Ovary (tissue), 9 donors: Measurements from ENCODE around the gene SIPA1L3. TPM values are rescaled to one million over a fixed set of nuclear protein-coding genes. Genes with fewer than 3 reads are reported as not detected.
"Not testable (repeated sequence)": the region's sequence is repeated elsewhere in the genome, so short reads cannot be mapped to it uniquely, and the experiment has no call there.

Experiments used
- DNase-seq, 5 donors: peaks; one replicate each; pipeline ENCODE4 v3.0.0-alpha.2; 2019 to 2020
- H3K27ac ChIP-seq, 2 donors: fragments of 200-600 bp; one replicate each; pipeline versions ENCODE4 v1.5.1 to v1.8.0; 2019 to 2022
- H3K27me3 ChIP-seq: fragments of 200-600 bp; one replicate; pipeline ENCODE4 v1.8.0; 2022
- H3K36me3 ChIP-seq: fragments of 200-600 bp; sonication (generic); one replicate; pipeline ENCODE4 v1.5.1; 2019
- H3K4me1 ChIP-seq: one replicate; pipeline ENCODE4 v1.8.1; 2013; ENCODE audit warnings: mild to moderate bottlenecking, moderate library complexity; ENCODE audit not compliant: insufficient read depth
- H3K4me3 ChIP-seq: fragments of 200-600 bp; sonication (generic); one replicate; pipeline ENCODE4 v1.5.1; 2017
- H3K9me3 ChIP-seq, 2 donors: fragments of 200-600 bp in 1 of 2; sonication (generic) in 1 of 2; one replicate each; pipeline versions ENCODE4 v1.5.1 to v1.8.1; 2013 to 2019; ENCODE audit warnings: mild to moderate bottlenecking in 1 of 2, moderate library complexity in 1 of 2
- EP300 ChIP-seq: sonication (generic); formaldehyde crosslinking; IDR thresholded peaks from one replicate; pipeline ENCODE4 v1.6.1; 2017; ENCODE audit warnings: antibody characterized with exemption
- POLR2A ChIP-seq: fragments of 450-650 bp; IDR thresholded peaks from one replicate; pipeline ENCODE4 v1.6.1; 2017; ENCODE audit warnings: antibody characterized with exemption, mild to moderate bottlenecking, moderate library complexity
- WGBS, 3 donors: extraction: QIAGEN DNeasy Blood & Tissue Kit in 1 of 3; methylation state at CpG; one replicate each; pipeline versions ENCODE4 v1.1.5 to v1.1.7; 2013 to 2017; 5-methylcytosine and 5-hydroxymethylcytosine counted together
- intact Hi-C, 4 donors: fragments of 100-400 bp; cut with DNase I; formaldehyde crosslinking; loops; one replicate each; pipeline versions ENCODE4 v1.11.0 to v1.15.1; 2022 to 2023
- polyA plus RNA-seq, 2 donors: library from polyadenylated mRNA; stranded (reverse); fragments of 200-250 nt in 1 of 2; fragments of 350-450 nt in 1 of 2; fragmentation: Illumina TruSeq in 1 of 2; extraction: RNeasy Lipid Tissue Mini Kit (QIAGEN cat#74804) in 1 of 2; gene quantifications; one replicate each; pipeline ENCODE4 v1.2.3, GENCODE V29; 2013 to 2014
- total RNA-seq, 7 donors: library from RNA; depleted of rRNA in 2 of 7; stranded (reverse); fragments of >200 nt in 2 of 7; fragmentation: NEBNext Ultra II Directional in 3 of 7; extraction: Animal tissue kit (Norgen Biotek cat#: 25700) in 3 of 7; gene quantifications; one replicate each; pipeline versions ENCODE4 v1.1.0 to v1.2.4, GENCODE V29; 2016 to 2023
- TF ChIP-seq, protein P1 (sequence below), 3 donors: fragments of 450-650 bp in 2 of 3; fragments of 200-600 bp in 1 of 3; IDR thresholded peaks; one replicate each; pipeline versions ENCODE4 v1.5.1 to v1.8.0; 2016 to 2022; ENCODE audit warnings: antibody characterized with exemption in 3 of 3, mild to moderate bottlenecking in 1 of 3
- donor health status: DM: no; HTN: no; CAD: no; lungs with moderate emphysema.
- donor health status: DM: no; HTN: no; CAD: no.
- donor health status: Bipolar disorder and iron deficiency.
- donor health status: DM: yes; HTN: yes; CAD: no.
- donor health status: DM: no; HTN: no; CAD: no.
- donor health status: DM: yes; HTN: yes; CAD: no.

SIPA1L3 gene
- total and polyA plus RNA-seq, 9 donors = 4.5 to 27.9 (median 18.2) TPM

DNA sequence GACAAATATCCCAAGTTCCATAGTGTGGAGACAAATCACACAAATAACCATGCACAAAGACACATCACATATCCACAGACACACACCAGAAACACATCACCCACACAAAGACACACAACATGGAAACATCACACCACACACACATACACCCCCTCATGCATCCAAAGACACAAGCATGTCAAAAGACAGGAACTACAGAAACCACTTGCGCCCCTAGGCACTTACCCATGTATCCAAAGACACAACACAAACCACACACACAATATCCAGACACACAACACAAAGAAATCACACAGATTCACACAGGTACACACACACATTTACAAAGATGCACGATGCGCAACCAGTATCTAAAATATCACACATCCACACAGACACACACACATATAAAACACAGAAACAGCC lies 316.1 kb downstream of the SIPA1L3 start:
- intact Hi-C loops = loop anchor here in 2 of 4 donors (10.0 kb wide), 2 partner anchors 78 to 318 kb away; partner anchors contain the start of genes SIPA1L3 (in 2 of the 2) and WDR87 (in 2 of the 2)
- no peak overlapping the region for H3K4me3 ChIP-seq
- TF ChIP-seq POLR2A = no peak
- TF ChIP-seq, protein P1, sequence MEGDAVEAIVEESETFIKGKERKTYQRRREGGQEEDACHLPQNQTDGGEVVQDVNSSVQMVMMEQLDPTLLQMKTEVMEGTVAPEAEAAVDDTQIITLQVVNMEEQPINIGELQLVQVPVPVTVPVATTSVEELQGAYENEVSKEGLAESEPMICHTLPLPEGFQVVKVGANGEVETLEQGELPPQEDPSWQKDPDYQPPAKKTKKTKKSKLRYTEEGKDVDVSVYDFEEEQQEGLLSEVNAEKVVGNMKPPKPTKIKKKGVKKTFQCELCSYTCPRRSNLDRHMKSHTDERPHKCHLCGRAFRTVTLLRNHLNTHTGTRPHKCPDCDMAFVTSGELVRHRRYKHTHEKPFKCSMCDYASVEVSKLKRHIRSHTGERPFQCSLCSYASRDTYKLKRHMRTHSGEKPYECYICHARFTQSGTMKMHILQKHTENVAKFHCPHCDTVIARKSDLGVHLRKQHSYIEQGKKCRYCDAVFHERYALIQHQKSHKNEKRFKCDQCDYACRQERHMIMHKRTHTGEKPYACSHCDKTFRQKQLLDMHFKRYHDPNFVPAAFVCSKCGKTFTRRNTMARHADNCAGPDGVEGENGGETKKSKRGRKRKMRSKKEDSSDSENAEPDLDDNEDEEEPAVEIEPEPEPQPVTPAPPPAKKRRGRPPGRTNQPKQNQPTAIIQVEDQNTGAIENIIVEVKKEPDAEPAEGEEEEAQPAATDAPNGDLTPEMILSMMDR (IDR thresholded peaks at IDR 0.05) = no peak
- H3K27ac ChIP-seq = no peak overlapping the region
- DNase-seq = no peak
- H3K36me3 ChIP-seq = no peaks in the 10 kb centered on the region
- WGBS, 3 donors = 86 to 89% (median 86%) methylated on average over 3 of the region's 3 CpGs
- H3K27me3 ChIP-seq = no peaks in the 10 kb centered on the region
- no peaks in the 10 kb centered on the region for H3K9me3 ChIP-seq
- no peaks in the 10 kb centered on the region for H3K4me1 ChIP-seq

DNA sequence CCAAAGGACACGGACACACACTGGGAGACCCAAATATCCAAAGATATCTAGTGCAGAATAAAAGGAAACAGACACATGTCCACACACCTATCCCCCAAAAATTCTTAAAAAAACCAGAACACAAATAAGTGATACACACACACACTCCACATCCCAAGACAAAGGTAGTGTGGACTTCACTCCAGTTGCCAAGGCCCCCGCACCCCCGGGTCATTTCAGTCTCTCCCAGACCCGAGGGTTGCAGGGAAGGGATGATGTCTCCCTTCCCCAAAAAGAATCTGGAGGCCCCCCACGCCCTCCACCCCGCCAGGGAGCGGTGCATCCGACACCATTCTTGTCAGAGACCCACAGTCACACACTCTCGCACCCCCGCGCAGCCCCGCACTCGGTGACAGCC lies 316.6 kb downstream of the SIPA1L3 start:
- WGBS, 3 donors = 5 to 6% (median 5%) methylated on average over 12 to 13 of the region's 13 CpGs
- no peaks in the 10 kb centered on the region for H3K27me3 ChIP-seq
- H3K27ac ChIP-seq = no peak overlapping the region
- DNase-seq = no peak
- intact Hi-C loops = loop anchor here in 2 of 4 donors (10.0 kb wide), 2 partner anchors 79 to 319 kb away; partner anchors contain the start of genes SIPA1L3 (in 2 of the 2) and WDR87 (in 2 of the 2)
- no peak overlapping the region for H3K4me3 ChIP-seq
- no peaks in the 10 kb centered on the region for H3K9me3 ChIP-seq
- TF ChIP-seq EP300 (no peak), POLR2A (no peak)
- TF ChIP-seq, protein P1 (IDR thresholded peaks at IDR 0.05) = no peak
- no peaks in the 10 kb centered on the region for H3K36me3 ChIP-seq
- H3K4me1 ChIP-seq = no peaks in the 10 kb centered on the region

DNA sequence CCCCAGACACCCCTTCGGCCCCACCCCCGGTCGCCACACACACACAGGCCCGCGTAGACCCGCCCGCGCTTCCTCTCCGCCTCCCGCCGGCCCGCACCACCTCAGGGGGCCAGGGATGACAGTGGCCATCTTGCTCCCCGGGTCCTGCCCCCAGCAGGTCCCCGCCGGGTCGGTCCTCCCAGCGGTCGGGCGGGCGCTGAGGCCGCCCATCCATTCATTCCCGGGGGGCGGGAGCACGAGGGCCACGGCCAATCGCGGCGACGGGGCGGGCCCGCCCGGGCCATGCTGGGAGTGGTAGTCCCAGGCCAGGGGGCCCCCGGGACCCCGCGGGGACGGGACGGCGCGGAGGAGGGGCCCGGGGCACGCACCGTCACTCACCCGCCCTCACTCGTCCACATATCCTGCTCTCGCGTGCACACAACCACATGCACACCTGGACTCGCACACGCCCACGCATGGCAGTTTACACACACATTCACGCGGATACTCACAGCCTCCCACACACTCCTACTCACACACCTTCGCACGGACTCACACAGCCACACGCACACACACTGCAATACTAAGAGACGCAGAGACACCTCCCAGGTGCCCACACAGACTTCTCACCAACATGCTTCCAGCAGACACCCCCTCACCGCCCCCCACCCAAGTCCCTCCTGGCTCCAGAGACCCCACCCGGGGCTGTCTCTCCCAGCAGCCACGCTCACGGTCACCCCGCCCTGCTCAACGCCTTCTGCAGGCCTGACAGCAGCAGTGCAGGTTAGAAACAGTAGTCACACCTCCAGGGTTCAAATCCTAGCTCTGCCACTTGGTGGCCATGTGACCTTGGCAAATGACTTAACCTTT lies 317.2 kb downstream of the SIPA1L3 start, which contains the start of gene DPF1:
TSS of gene DPF1 (minus strand) at position 209 of the 849 bp plus-strand sequence. CDS start at position 129, 80 bp downstream.
- TF ChIP-seq, protein P1 (IDR thresholded peaks at IDR 0.05) = no peak
- TF ChIP-seq EP300 (no peak), POLR2A (no peak)
- Histone ChIP-seq H3K27me3 (no peaks in the 10 kb centered on the region), H3K9me3 (no peaks in the 10 kb centered on the region), H3K4me1 (no peaks in the 10 kb centered on the region), H3K4me3 (no peak within 1 kb of the TSS), H3K36me3 (no peaks in the 10 kb centered on the region), H3K27ac (no peak within 1 kb of the TSS)
- intact Hi-C loops = loop anchor here in 2 of 4 donors (10.0 kb wide), 2 partner anchors 79 to 319 kb away; partner anchors contain the start of genes SIPA1L3 (in 2 of the 2) and WDR87 (in 2 of the 2)
- no peak for DNase-seq
- WGBS, 3 donors = 2 to 7% (median 4%) methylated on average over 35 to 61 of the region's 61 CpGs

DNA sequence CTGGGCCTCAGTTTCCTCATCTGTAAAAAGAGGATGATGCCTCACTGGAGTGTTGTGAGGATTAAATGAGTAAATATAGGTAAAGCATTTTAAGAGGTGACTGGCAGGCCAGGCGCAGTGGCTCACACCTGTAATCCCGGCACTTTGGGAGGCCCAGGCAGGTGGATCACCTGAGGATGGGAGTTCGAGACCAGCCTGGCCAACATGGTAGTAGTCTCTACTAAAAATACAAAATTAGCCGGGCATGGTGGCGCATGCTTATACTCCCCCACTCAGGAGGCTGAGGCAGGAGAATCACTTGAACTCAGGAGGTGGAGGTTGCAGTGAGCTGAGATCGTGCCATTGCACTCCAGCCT lies 317.8 kb downstream of the SIPA1L3 start:
- H3K27me3 ChIP-seq, H3K36me3 ChIP-seq, H3K4me1 ChIP-seq, H3K9me3 ChIP-seq, H3K4me3 ChIP-seq, H3K27ac ChIP-seq, DNase-seq: not testable (repeated sequence)
- WGBS, 3 donors = 85 to 92% (median 88%) methylated on average over 6 of the region's 6 CpGs
- intact Hi-C loops = loop anchor here in 2 of 4 donors (10.0 kb wide), 2 partner anchors 80 to 320 kb away; partner anchors contain the start of genes SIPA1L3 (in 2 of the 2) and WDR87 (in 2 of the 2)
